GM12873 (cell line): ENCODE data around the gene A1BG.

Source experiments
- CTCF ChIP-seq: IDR thresholded peaks from 2 replicates; pipeline ENCODE4 v1.5.1; 2012; ENCODE audit warnings: low read depth, mild to moderate bottlenecking, moderate library complexity, low read length, control low read depth; ENCODE audit not compliant: insufficient read depth; ENCODE audit errors: missing control alignments

A1BG gene

GRCh38 chr19:58398087-58398486, 44.8 kb upstream of the A1BG start:
- TF ChIP-seq CTCF: no peak

- TF ChIP-seq CTCF: no peak
Observed at GRCh38 chr19:58397533-58398037, 44.3 kb upstream of the A1BG start.

- TF ChIP-seq CTCF: no peak
Observed at GRCh38 chr19:58396691-58397532, 43.6 kb upstream of the A1BG start.

- no peak for TF ChIP-seq CTCF
Observed at GRCh38 chr19:58395979-58396627, 42.8 kb upstream of the A1BG start.

GRCh38 chr19:58395220-58395978, 42.1 kb upstream of the A1BG start, which contains the start of gene RNF225:
Gene RNF225, plus strand, starts transcription at chr19:58395656. Its CDS starts 434 bp downstream, at chr19:58396090.
- TF ChIP-seq CTCF: no peak

GRCh38 chr19:58394821-58395219, 41.5 kb upstream of the A1BG start:
- TF ChIP-seq CTCF: no peak

GRCh38 chr19:58393725-58394033, 40.4 kb upstream of the A1BG start:
- TF ChIP-seq CTCF: no peak
